K562 (cell line): Measurements from ENCODE around the gene IFNAR2. TPM values are rescaled to one million over a fixed set of nuclear protein-coding genes. Genes with fewer than 3 reads are reported as not detected.
"Not testable (repeated sequence)": the region's sequence is repeated elsewhere in the genome, so short reads cannot be mapped to it uniquely, and the experiment has no call there.

Source experiments
- ATAC-seq: fragments of 200-7000 bp; cut with Tn5 transposase; 3 replicates; pipeline ENCODE4 v1.9.1; 2020; ENCODE audit warnings: moderate library complexity
- BruUV-seq: library from RNA; stranded (reverse); fragments of 400-500 nt; replicated peaks from 2 replicates; lab custom pipeline; 2021; lab: Mats Ljungman, UMichigan
- CTCF ChIA-PET: fragments of 300-600 bp; formaldehyde crosslinking; extraction: SDS; loops from one replicate; lab custom pipeline; 2021; ENCODE audit warnings: low intra/inter-chr PET ratio; lab: Yijun Ruan, JAX
- POLR2A ChIA-PET: fragments of 300-600, 350-650 bp; sonication (Branson Sonifier 250); formaldehyde crosslinking; extraction: SDS; loops from one replicate; lab custom pipeline; 2021; ENCODE audit warnings: antibody characterized with exemption, inconsistent platforms; lab: Yijun Ruan, JAX
- DNase-seq, 4 experiments: peaks; one replicate each; pipeline versions ENCODE4 v3.0.0 to v3.0.0-alpha.2; 2011 to 2018; ENCODE audit warnings: low spot score in 3 of 4, mixed read lengths in 3 of 4; ENCODE audit errors: extremely low read depth in 1 of 4
- FAIRE-seq: peaks from 2 replicates; lab custom pipeline; 2011; peaks lifted over from hg19 to GRCh38; lab: Jason Lieb, UNC
- H2AFZ ChIP-seq: 2 replicates; pipeline ENCODE4 v1.6.0; 2011; ENCODE audit warnings: low read depth, low read length, control low read depth, inconsistent platforms
- H3K27ac ChIP-seq: fragments of 200-600 bp; 3 replicates; pipeline ENCODE4 v1.8.0; 2011; ENCODE audit warnings: low read depth, mild to moderate bottlenecking, control low read depth, inconsistent platforms, low read length, moderate library complexity, mixed read lengths; ENCODE audit errors: extremely low read depth
- H3K27me3 ChIP-seq, 2 experiments: fragments of 300-600 bp in 1 of 2; 2 replicates in 1 of 2; 3 replicates in 1 of 2; pipeline versions ENCODE4 v1.6.0 to v1.8.0; 2011; ENCODE audit warnings: inconsistent platforms in 2 of 2, low read length in 2 of 2, mild to moderate bottlenecking in 1 of 2, mixed read lengths in 1 of 2, moderate library complexity in 1 of 2; ENCODE audit not compliant: control insufficient read depth in 2 of 2, insufficient read depth in 2 of 2
- H3K36me3 ChIP-seq: fragments of 300-600 bp; 3 replicates; pipeline ENCODE4 v1.8.0; 2011; ENCODE audit warnings: mild to moderate bottlenecking, low read length, inconsistent platforms; ENCODE audit not compliant: control insufficient read depth, insufficient read depth
- H3K4me1 ChIP-seq, 2 experiments: fragments of 200-600 bp in 1 of 2; replicated peaks in 1 of 2; 2 replicates in 1 of 2; 3 replicates in 1 of 2; pipeline versions ENCODE4 v1.5.1 to v1.8.0; 2011; ENCODE audit warnings: inconsistent platforms in 2 of 2, low read length in 2 of 2, mild to moderate bottlenecking in 1 of 2, mixed read lengths in 1 of 2, moderate library complexity in 1 of 2; ENCODE audit not compliant: control insufficient read depth in 2 of 2, insufficient read depth in 2 of 2
- H3K4me2 ChIP-seq: 2 replicates; pipeline ENCODE4 v1.6.1; 2011; ENCODE audit warnings: low read length, control low read depth, inconsistent platforms, mixed read lengths; ENCODE audit not compliant: insufficient read depth
- H3K4me3 ChIP-seq: fragments of 200-600 bp; sonication (generic), shearing (Covaris generic); 2 replicates; pipeline ENCODE4 v1.5.1; 2016; ENCODE audit warnings: control low read depth, inconsistent platforms
- H3K79me2 ChIP-seq: fragments of 200-600 bp; 3 replicates; pipeline ENCODE4 v1.8.0; 2011; ENCODE audit warnings: low read length, inconsistent platforms; ENCODE audit not compliant: control insufficient read depth, insufficient read depth
- H3K9ac ChIP-seq, 2 experiments: 2 replicates each; pipeline versions ENCODE4 v1.6.0 to v1.6.1; 2011; ENCODE audit warnings: low read depth in 2 of 2, low read length in 2 of 2, control low read depth in 1 of 2, inconsistent platforms in 1 of 2, mild to moderate bottlenecking in 1 of 2, mixed read lengths in 1 of 2; ENCODE audit not compliant: insufficient read depth in 1 of 2
- H3K9me1 ChIP-seq: one replicate; pipeline ENCODE4 v1.6.0; 2011; ENCODE audit warnings: inconsistent platforms, mild to moderate bottlenecking, low read length, moderate library complexity; ENCODE audit not compliant: control insufficient read depth, insufficient read depth
- H3K9me3 ChIP-seq: replicated peaks from 2 replicates; pipeline ENCODE4 v1.5.1; 2011; ENCODE audit warnings: low read depth, low read length, inconsistent platforms; ENCODE audit not compliant: control insufficient read depth, insufficient read depth
- H4K20me1 ChIP-seq: replicated peaks from 2 replicates; pipeline ENCODE4 v1.6.1; 2011; ENCODE audit warnings: low read length, inconsistent platforms, mixed read lengths; ENCODE audit not compliant: control insufficient read depth, insufficient read depth
- EHMT2 ChIP-seq: fragments of 450-650 bp; IDR thresholded peaks from 2 replicates; pipeline ENCODE4 v1.6.1; 2018; ENCODE audit warnings: antibody characterized with exemption
- NR2C2 ChIP-seq, 2 experiments: fragments of 200-800 bp in 1 of 2; sonication (Bioruptor generic) in 1 of 2; sonication (generic) in 1 of 2; formaldehyde crosslinking in 1 of 2; IDR thresholded peaks; 2 replicates each; pipeline versions ENCODE4 v1.6.1 to v1.8.0; 2016 to 2022; ENCODE audit warnings: mild to moderate bottlenecking in 1 of 2, missing compliant biosample characterization in 1 of 2, missing genetic modification characterization in 1 of 2, missing genetic modification reagents in 1 of 2
- PURB ChIP-seq: sonication (generic); formaldehyde crosslinking; IDR thresholded peaks from 2 replicates; pipeline ENCODE4 v1.9.0; 2021; ENCODE audit warnings: low read depth, mild to moderate bottlenecking, missing genetic modification reagents
- SMARCB1 ChIP-seq: IDR thresholded peaks from 2 replicates; pipeline ENCODE4 v1.6.1; 2011; ENCODE audit warnings: improper control_type of control experiment, low read depth; ENCODE audit not compliant: insufficient read length
- XRCC5 ChIP-seq: fragments of 200-400 bp; formaldehyde crosslinking; IDR thresholded peaks from 2 replicates; pipeline ENCODE4 v1.6.1; 2017; ENCODE audit warnings: low read depth, mild to moderate bottlenecking, low read length
- WGBS: fragments of 100-300 bp; shearing (Covaris generic); methylation state at CpG from one replicate; pipeline ENCODE4 v1.1.6; 2016; ENCODE audit warnings: low coverage, mixed read lengths; ENCODE audit not compliant: insufficient coverage; ENCODE audit errors: missing lambda C conversion rate; 5-methylcytosine and 5-hydroxymethylcytosine counted together
- in situ Hi-C: fragments of 300-500 bp; cut with MboI; formaldehyde crosslinking; loops from 4 replicates; pipeline ENCODE4 v1.15.0; 2018; ENCODE audit warnings: inconsistent platforms, mixed read lengths
- intact Hi-C: fragments of 100-400 bp; cut with micrococcal nuclease; formaldehyde crosslinking; loops from 2 replicates; pipeline ENCODE4 v1.14.2; 2022
- polyA plus RNA-seq, 8 experiments: library from polyadenylated mRNA; depleted of rRNA in 4 of 8; stranded (reverse) in 5 of 8; unstranded in 3 of 8; fragments of >200 nt; fragmentation: Nextera tagmentation in 2 of 8; fragmentation: Illumina TruSeq in 1 of 8; extraction: Ambion mirVana in 2 of 8; extraction: Trizol in 1 of 8; gene quantifications; 2 replicates each; pipeline versions ENCODE4 v1.2.1 to v1.2.3, GENCODE V29; 2011 to 2014; ENCODE audit warnings: inconsistent platforms in 1 of 8, missing spikeins in 1 of 8
- total RNA-seq, 7 experiments: library from RNA; depleted of rRNA in 6 of 7; stranded (reverse); fragments of >200 nt in 6 of 7; fragmentation: Illumina TruSeq in 2 of 7; extraction: Trizol in 2 of 7; gene quantifications; 2 replicates each; pipeline versions ENCODE4 v1.2.1 to v1.2.3, GENCODE V29; 2011 to 2021; ENCODE audit warnings: low replicate concordance in 1 of 7

IFNAR2 gene
- total and polyA plus RNA-seq, 9 of the 15 experiments (the other 6 are each of a cell fraction or from before 2014, with no cell fraction given): 1.7 to 48.3 (median 8.4) TPM

- TF ChIP-seq PURB (CRISPR knock-in tag) (no peak), XRCC5 (no peak), SMARCB1 (no peak), EHMT2 (no peak), NR2C2 (CRISPR knock-in tag; IDR thresholded peaks at IDR 0.05) (no peak), NR2C2 (tag; IDR thresholded peaks at IDR 0.05) (no peak)
These were observed 12.1 kb downstream of the IFNAR2 start (continued) for GRCh38 chr21:33241846-33242245.

- H3K27ac ChIP-seq, FAIRE-seq, H2AFZ ChIP-seq, DNase-seq, H3K9me3 ChIP-seq, H3K27me3 ChIP-seq, H4K20me1 ChIP-seq, intact Hi-C loops, H3K4me1 ChIP-seq, H3K9ac ChIP-seq, H3K4me3 ChIP-seq, POLR2A ChIA-PET, H3K79me2 ChIP-seq, BruUV-seq, in situ Hi-C loops, CTCF ChIA-PET, H3K4me2 ChIP-seq, H3K9me1 ChIP-seq, ATAC-seq: not testable (repeated sequence)
- peaks cover 46% of the 10 kb centered on the region for H3K36me3 ChIP-seq
- 93% methylated on average over 8 of the region's 8 CpGs for WGBS
These were observed 13.1 kb downstream of the IFNAR2 start for GRCh38 chr21:33242846-33243245.
